GF-D8 (cell line): Measurements from ENCODE around the gene NFS1.
A peak's percentile ranks its signal among the peaks of the same experiment; 100 is the strongest.

Experiments
- DNase-seq: peaks from one replicate; lab custom pipeline; 2025; lab: John Stamatoyannopoulos, UW

Gene NFS1

DNA sequence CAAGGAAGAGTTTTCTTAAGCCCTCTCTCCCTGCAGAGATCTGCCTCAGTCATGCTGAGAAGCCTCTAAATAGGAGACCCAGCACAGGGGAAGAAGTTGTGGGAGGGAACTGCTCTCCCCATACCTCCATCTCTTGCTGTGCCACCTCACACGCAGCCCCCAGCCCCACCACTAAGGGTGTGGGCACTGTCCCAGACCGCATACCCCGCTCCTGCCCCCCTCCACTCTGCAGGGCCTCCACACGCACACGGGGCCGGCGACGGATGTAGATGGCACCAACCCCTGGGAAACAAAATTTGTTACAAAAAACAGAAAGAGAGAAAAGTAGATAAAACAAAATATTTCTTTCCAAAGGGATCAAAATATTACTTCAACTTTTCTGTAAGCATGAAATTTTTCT, 24.2 kb downstream of the NFS1 start:
- no peak for DNase-seq

DNA sequence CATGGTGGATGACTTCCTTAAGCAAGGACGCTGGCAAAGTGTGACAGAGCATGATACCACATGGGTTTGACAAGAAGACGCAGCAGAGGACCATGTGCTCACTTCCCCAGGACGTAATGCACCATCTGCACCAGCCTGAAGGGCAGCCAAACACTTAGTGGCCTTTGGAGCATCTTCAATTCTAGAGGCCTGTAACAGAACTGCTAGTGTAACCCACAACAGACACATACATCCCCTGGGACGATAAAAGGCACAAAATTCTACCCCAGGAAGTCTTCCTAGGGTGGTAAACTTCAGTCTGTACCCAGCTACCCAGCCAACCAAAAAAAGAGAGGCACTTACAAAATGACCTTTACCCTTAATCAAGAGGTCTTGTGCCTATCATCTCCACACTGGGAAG, 25.3 kb downstream of the NFS1 start:
- no peak for DNase-seq

- no peak for DNase-seq
These were observed 29.5 kb downstream of the NFS1 start for GRCh38 chr20:35669681-35670080.

GRCh38 chr20:35669221-35669620, 29.9 kb downstream of the NFS1 start:
- no peak for DNase-seq

- no peak for DNase-seq
These were observed 33.2 kb downstream of the NFS1 start for GRCh38 chr20:35665949-35666288.

DNA sequence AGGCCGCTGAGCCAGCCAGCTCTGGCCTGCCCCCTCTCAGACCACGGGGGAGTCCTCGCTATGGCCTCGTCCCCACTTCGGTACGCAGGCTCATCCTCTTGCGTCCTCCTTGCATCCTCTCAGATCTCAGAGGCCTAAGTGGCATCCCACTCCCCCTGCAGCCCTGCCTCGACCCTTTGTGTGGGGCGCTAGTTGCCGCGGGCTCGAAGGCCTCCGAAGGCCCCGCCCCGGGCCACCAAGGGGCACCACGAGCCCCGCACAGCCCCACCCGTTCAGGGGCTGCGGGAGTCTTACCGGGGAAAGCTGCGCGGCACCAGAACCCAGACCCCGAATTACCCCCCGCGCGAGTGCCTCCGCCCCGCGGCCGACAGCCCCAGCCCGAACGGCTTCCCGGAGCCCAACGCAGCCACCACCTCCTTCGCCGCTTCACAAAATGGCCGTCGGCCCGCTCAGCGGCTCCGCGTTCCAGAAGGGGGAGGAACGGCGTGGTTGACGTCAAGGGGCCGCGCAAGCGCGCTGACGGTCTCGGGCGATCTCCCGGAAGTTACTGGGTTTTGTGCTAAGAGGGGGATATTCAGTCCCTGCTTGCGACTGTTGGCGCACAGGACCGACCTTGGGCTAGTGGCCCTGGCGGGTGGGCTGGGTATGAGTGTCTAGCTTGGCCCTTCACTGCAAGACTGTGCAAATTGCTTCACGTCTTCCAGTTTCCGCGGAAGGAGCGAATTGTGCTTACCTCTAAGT, 34.5 kb downstream of the NFS1 start, which contains the start of the genes CPNE1 and RBM12:
Gene CPNE1 (minus strand): TSS at position 435 of the 741 bp plus-strand sequence. CDS start 31,977 bp downstream, outside the sequence.
Gene RBM12 (minus strand): TSS at position 435 of the 741 bp plus-strand sequence. CDS start 9,578 bp downstream, outside the sequence.
- peak; percentile 72 for DNase-seq

DNA sequence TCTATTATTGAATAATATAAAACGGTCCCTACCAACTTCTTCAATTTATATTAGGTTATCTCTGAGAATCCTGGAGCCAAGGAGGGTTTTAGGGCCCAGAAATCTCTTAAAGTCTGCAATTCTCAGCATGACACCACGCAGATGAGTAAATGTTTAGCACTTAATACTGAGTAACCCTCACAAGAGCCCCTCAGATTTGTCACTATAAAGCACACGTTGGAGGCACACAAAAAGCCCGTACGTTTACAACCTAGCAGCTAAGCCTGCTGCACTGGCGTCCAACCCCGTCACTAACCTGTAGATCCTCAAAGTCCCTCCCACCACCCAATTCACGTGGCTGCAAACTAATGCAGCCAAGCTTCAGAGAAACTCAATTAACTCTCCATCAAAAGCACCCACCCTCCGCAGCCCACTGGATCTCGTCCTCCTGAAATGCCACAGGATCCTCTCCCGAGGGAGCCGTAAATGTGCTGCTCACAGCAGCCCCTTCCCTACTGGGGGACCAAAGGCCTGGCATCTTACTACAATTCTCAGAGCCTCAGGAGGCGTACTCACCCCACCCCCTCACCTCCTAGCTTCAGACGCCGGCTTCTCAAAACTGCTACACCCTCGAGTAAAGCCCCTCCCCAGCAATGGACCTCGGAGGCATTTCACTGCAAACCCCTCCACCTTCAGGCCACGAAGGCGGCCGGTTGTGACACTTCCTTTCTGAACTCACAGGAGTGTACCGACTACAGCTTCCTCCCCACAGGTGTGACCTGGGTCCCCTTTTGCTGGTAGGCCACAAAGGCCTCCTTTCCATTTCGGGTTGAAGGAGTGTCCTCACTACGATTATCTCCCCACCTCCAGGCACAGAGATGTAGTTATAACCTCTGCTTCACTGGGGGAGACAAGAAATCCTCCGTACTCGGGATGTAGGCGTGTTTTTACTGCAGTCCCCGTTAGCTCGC, 35.4 kb downstream of the NFS1 start:
- DNase-seq = peak; percentile 14

GRCh38 chr20:35662551-35662950, 36.6 kb downstream of the NFS1 start:
- DNase-seq = no peak

DNA sequence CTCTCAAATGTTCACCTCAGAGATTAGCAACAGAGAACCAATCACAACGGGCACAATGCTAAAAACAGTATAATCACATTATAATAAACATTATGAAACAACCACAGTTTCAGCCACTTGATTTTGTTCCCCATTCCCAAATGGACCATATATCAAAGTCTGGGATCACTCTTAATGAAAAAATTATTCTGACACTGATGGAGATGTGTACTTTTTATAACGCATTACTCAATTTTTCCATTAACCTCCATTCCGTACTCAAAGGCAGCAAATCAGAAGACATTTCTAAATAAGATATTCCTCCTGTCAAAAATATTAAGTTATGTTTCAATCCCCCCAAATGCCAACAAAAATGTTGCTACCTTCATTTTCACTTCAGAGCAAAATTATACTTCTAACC, 37.2 kb downstream of the NFS1 start:
- no peak for DNase-seq

DNA sequence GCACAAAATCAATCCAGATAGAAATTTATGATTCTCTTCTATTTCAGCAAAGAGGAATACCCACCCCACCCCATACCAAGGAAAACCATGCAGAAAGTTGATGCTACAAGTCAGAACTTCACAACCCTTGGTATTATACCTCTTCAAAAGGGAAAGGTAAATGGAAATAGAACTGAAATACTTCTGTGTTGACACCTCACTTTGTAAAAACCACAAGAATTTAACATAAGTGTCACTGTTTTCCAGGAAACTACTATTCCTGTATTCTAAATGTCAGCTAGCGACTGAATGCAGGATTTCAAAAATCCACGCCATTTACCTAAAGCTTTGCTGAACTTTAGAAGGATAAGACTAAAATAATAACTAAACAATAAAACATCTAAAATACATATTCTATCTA, 38.1 kb downstream of the NFS1 start:
- no peak for DNase-seq

GRCh38 chr20:35660122-35660937, 38.8 kb downstream of the NFS1 start:
- DNase-seq = no peak

- DNase-seq = no peak
These were observed 41.9 kb downstream of the NFS1 start for GRCh38 chr20:35657271-35657670.

DNA sequence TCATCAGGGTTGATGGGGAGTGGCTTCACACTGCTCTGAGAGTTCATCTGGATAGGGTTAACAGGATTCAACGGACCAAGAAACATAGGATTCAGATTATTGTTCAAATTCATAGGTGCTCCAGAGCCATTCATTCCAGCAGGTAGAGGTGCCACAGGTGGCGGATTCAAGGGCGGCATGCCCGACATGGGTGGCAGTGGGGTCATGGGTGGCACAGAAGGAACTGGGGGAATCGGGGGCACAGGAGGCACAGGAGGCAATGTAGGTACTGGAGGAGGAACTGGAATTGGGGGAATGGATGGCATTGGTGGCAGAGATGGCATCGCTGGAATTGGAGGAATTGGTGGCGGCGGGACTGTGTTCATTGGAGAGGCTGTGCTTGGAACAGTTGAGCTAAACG, 44.7 kb downstream of the NFS1 start:
- no peak for DNase-seq

DNA sequence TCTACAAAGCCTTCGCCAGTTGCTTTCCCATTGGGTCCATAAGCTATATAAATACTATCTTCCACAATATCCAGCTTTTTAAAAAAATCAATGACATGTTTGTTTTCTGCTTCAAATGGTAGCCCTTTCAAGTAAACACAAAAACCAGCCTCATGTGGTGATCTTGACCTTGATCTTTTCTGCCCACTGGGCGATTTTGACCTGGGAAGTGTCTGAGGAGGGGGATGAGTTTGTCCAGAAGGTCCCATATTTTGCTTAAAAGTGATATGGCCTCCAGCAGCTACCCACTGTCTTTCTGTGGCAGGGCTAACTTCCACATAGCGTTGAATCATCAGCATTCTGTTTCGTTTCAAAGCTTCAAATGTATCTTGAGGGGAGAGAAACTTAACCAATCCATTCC, 45.3 kb downstream of the NFS1 start:
- DNase-seq = no peak

- DNase-seq = no peak
These were observed 45.8 kb downstream of the NFS1 start for GRCh38 chr20:35653430-35653734.

- DNase-seq = no peak
These were observed 46.3 kb downstream of the NFS1 start for GRCh38 chr20:35652641-35653429.

- DNase-seq = no peak
These were observed 47.2 kb downstream of the NFS1 start for GRCh38 chr20:35651958-35652357.

GRCh38 chr20:35650632-35651031, 48.5 kb downstream of the NFS1 start:
- no peak for DNase-seq

DNA sequence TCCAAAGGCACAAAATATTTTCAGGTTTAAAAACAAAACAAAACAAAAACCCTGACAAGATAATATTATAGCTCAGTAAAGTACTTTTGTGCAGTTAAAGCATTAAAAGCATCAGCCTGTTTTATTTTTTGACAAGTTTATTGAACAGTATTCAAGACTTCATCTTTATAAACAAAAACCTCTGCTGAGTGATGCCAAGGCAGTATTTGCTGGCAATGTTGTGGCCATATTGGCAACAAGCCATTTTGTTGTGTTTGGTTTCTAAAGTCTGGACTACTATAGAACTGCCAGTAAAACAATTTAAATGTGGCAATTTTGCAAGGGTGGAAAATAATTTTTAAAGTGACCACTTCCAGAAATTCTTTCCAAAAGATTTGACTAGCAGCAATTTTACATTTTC, 50.3 kb downstream of the NFS1 start:
- DNase-seq = no peak

DNA sequence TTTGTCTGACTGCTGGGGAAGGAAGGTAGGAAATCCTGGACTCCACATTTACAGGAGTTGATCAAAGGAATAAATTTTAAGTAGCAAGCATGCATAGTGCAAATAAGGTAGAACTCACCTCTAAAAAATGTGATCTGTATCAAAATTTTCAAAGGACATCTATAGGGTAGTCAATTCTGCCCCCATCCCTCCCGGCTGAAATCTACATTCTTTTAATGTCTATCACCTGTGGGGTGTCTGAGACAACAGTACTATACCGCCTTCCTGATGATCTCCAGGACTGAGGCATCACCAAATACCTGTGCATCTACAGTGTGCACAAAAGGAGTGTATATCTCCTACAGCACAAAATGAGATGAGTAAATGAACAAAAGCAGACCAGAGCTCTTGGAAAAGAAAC, 54.3 kb downstream of the NFS1 start:
- DNase-seq = no peak

DNA sequence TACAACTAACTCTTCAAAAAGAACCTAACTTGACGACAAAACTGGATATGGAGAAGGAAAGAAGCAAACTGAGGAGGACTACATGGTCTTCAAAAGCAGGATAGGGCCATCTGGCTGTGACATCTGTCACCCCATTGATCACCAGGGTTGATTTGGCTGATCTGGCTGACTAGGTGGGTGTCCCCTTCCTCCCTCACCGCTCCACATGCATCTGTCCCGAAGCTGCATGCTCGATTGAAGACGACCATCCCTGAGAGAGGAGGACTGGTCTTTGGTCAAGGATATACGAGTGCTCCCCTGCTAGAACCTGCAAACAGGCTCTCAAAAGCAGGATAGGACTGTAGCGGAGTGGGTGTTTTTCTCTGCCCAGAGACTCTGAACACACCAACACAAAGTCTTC, 56.1 kb downstream of the NFS1 start:
- DNase-seq = no peak

- peak; percentile 67 for DNase-seq
These were observed 57.4 kb downstream of the NFS1 start for GRCh38 chr20:35641743-35642142.
